Stomach (tissue), 9 donors: ENCODE data around the gene GGT7. TPM values are rescaled to one million over a fixed set of nuclear protein-coding genes. Genes with fewer than 3 reads are reported as not detected.

ENCODE experiments used
- DNase-seq, 2 donors: peaks; one replicate each; pipeline versions ENCODE4 v3.0.0 to v3.0.0-alpha.2; 2013 to 2019
- H3K27ac ChIP-seq, 5 donors: fragments of 200-600 bp in 4 of 5; sonication (generic) in 4 of 5; one replicate each; pipeline ENCODE4 v1.5.1; 2013 to 2019; ENCODE audit warnings: mild to moderate bottlenecking in 1 of 5, moderate library complexity in 1 of 5
- H3K27me3 ChIP-seq, 3 donors: fragments of 200-600 bp; sonication (generic); one replicate each; pipeline ENCODE4 v1.5.1; 2017 to 2019; ENCODE audit warnings: mixed run types in 1 of 3
- H3K36me3 ChIP-seq, 4 donors: fragments of 200-600 bp; sonication (generic); 1 replicate in 3 of 4; 2 replicates in 1 of 4; pipeline ENCODE4 v1.5.1; 2016 to 2019
- H3K4me1 ChIP-seq, 4 donors: fragments of 200-600 bp; sonication (generic); one replicate each; pipeline ENCODE4 v1.5.1; 2016 to 2019
- H3K4me3 ChIP-seq, 4 donors: fragments of 200-600 bp; sonication (generic) in 3 of 4; one replicate each; pipeline ENCODE4 v1.5.1; 2016 to 2019; ENCODE audit warnings: mild to moderate bottlenecking in 1 of 4
- H3K9me3 ChIP-seq, 4 donors: fragments of 200-600 bp; sonication (generic); one replicate each; pipeline ENCODE4 v1.5.1; 2016 to 2019
- CTCF ChIP-seq, 7 experiments: fragments of 450-650 bp in 4 of 7; fragments of 200-600 bp in 3 of 7; sonication (generic) in 3 of 7; IDR thresholded peaks; one replicate each; pipeline ENCODE4 v1.5.1; 2016 to 2019; ENCODE audit warnings: antibody characterized with exemption in 7 of 7, control low read depth in 2 of 7, mild to moderate bottlenecking in 1 of 7
- EP300 ChIP-seq: sonication (generic); formaldehyde crosslinking; IDR thresholded peaks from one replicate; pipeline ENCODE4 v1.6.1; 2017; ENCODE audit warnings: antibody characterized with exemption
- POLR2A ChIP-seq, 4 donors: fragments of 450-650 bp; IDR thresholded peaks; one replicate each; pipeline ENCODE4 v1.6.1; 2016; ENCODE audit warnings: antibody characterized with exemption in 4 of 4, control low read depth in 2 of 4, mild to moderate bottlenecking in 1 of 4, moderate library complexity in 1 of 4
- POLR2AphosphoS5 ChIP-seq, 3 donors: sonication (generic); formaldehyde crosslinking; IDR thresholded peaks; one replicate each; pipeline ENCODE4 v1.6.1; 2016; ENCODE audit warnings: antibody characterized with exemption in 3 of 3
- whole genome bisulfite sequencing, 5 donors: extraction: QIAGEN DNeasy Blood & Tissue Kit in 3 of 5; methylation state at CpG; one replicate each; pipeline versions ENCODE4 v1.1.5 to v1.1.7; 2013 to 2018; 5-methylcytosine and 5-hydroxymethylcytosine counted together
- intact Hi-C: fragments of 100-400 bp; cut with DNase I; formaldehyde crosslinking; loops from one replicate; pipeline ENCODE4 v1.15.1; 2023; ENCODE audit warnings: low total_unique reads
- polyA plus RNA-seq, 3 donors: library from polyadenylated mRNA; stranded (reverse); fragments of 200-250 nt; gene quantifications; one replicate each; pipeline ENCODE4 v1.2.3, GENCODE V29; 2013
- total RNA-seq, 5 donors: library from RNA; depleted of rRNA; stranded (reverse); fragments of >200 nt; gene quantifications; one replicate each; pipeline versions ENCODE4 v1.1.0 to v1.2.3, GENCODE V29; 2014 to 2016
- donor health status: healthy with polysubstance abuse.
- donor health status: Bipolar disorder and iron deficiency.
- donor health status: healthy.

Gene GGT7
- total and polyA plus RNA-seq, 8 donors = 4.1 to 29.0 (median 15.9) TPM

DNA sequence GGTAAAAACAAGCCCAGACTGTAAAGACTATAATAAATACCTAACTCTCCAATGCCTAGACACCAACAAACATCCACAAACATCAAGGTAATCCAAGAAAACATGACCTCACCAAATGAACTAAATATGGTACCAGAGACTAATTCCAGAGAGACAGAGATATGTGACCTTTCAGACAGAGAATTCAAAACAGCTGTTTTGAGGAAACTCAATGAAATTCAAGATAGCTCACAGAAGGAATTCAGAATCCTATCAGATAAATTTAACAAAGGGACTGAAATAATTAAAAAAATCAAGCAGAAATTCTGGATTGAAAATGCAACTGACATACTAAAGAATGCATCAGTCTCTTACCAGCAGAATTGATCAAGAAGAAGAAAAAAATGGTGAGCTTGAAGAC lies 73.8 kb downstream of the GGT7 start:
- H3K27me3 ChIP-seq = no peaks in the 10 kb centered on the region
- TF ChIP-seq CTCF (IDR thresholded peaks at IDR 0.05) (no peak), POLR2AphosphoS5 (IDR thresholded peaks at IDR 0.05) (no peak), POLR2A (IDR thresholded peaks at IDR 0.05) (no peak), EP300 (no peak)
- intact Hi-C loops = no loop called here
- peaks cover 0 to 5% (median 0%) of the 10 kb centered on the region in 4 donors for H3K9me3 ChIP-seq
- no peak overlapping the region for H3K27ac ChIP-seq
- no peak for DNase-seq
- H3K36me3 ChIP-seq = peaks cover 0 to 11% (median 5%) of the 10 kb centered on the region in 4 donors
- H3K4me3 ChIP-seq = no peak overlapping the region
- peaks cover 0 to 21% (median 9%) of the 10 kb centered on the region in 4 donors for H3K4me1 ChIP-seq

DNA sequence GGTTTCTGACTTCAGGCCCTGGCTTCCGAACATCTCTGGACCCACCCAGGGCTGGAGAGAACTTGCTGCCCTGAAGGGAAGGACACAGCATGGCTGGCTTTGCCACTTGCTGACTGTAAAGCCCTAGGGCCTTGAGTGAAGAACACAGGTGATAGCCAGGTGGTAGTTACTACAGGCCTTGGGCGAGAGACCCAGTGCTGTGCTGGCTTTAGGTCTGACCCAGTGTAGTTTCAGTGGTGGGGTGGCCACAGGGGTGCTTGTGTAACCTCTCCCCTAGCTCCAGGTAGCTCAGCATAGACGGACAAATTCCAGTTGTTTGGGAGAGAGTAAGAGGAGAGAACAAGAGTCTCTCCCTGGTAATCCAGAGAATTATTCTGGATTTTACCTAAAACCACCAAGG lies 74.3 kb downstream of the GGT7 start:
- WGBS, 5 donors = 50 to 79% (median 66%) methylated on average over 2 to 3 of the region's 3 CpGs
- H3K9me3 ChIP-seq = peaks cover 0 to 5% (median 0%) of the 10 kb centered on the region in 4 donors
- TF ChIP-seq POLR2AphosphoS5 (IDR thresholded peaks at IDR 0.05) (no peak), POLR2A (IDR thresholded peaks at IDR 0.05) (no peak), CTCF (IDR thresholded peaks at IDR 0.05) (no peak), EP300 (no peak)
- H3K27ac ChIP-seq = no peak overlapping the region
- DNase-seq = no peak
- peaks cover 0 to 21% (median 9%) of the 10 kb centered on the region in 4 donors for H3K4me1 ChIP-seq
- H3K36me3 ChIP-seq = peaks cover 0 to 10% (median 3%) of the 10 kb centered on the region in 4 donors
- no peak overlapping the region for H3K4me3 ChIP-seq
- intact Hi-C loops = no loop called here
- no peaks in the 10 kb centered on the region for H3K27me3 ChIP-seq

- Histone ChIP-seq H3K9me3 (peaks cover 0 to 5% (median 0%) of the 10 kb centered on the region in 4 donors), H3K4me3 (no peak overlapping the region), H3K36me3 (peaks cover 0 to 3% (median 0%) of the 10 kb centered on the region in 4 donors), H3K27ac (no peak overlapping the region), H3K27me3 (no peaks in the 10 kb centered on the region), H3K4me1 (peaks cover 0 to 21% (median 9%) of the 10 kb centered on the region in 4 donors)
- no peak for DNase-seq
- no peak for TF ChIP-seq EP300
- TF ChIP-seq POLR2A (IDR thresholded peaks at IDR 0.05) = no peak
- TF ChIP-seq CTCF (IDR thresholded peaks at IDR 0.05) = no peak
- intact Hi-C loops = no loop called here
- WGBS, 5 donors = 80 to 94% (median 85%) methylated on average over 8 of the region's 8 CpGs
These were observed 75.4 kb downstream of the GGT7 start for GRCh38 chr20:34797012-34797995.

Other genes starting within 250 kb of the GGT7 start
- gene PIGU, start 195.8 kb downstream of the GGT7 start, total RNA-seq = 10 to 100 TPM in 2 of 5 donors, 1 to 10 TPM in 2, under 1 TPM in 1; 0.45 to 15.6 (median 9.7) TPM
- 10 to 100 TPM in 2 of 3 donors, 1 to 10 TPM in 1; 7.0 to 21.3 (median 10.9) TPM for gene PIGU, start 195.8 kb downstream of the GGT7 start, polyA plus RNA-seq
- gene TP53INP2, start 168.5 kb downstream of the GGT7 start, total RNA-seq = 10 to 100 TPM in 4 of 5 donors, 1 to 10 TPM in 1; 8.4 to 63.1 (median 28.0) TPM
- gene TP53INP2, start 168.5 kb downstream of the GGT7 start, polyA plus RNA-seq = 10 to 100 TPM; 11.6 to 28.0 (median 25.0) TPM
- 10 to 100 TPM in 4 of 5 donors, 1 to 10 TPM in 1; 9.7 to 63.8 (median 29.2) TPM for gene NCOA6, start 47.2 kb downstream of the GGT7 start, total RNA-seq
- 10 to 100 TPM; 13.6 to 21.0 (median 15.2) TPM for gene NCOA6, start 47.2 kb downstream of the GGT7 start, polyA plus RNA-seq
- gene ACSS2, start 3.8 kb upstream of the GGT7 start, total RNA-seq = 1,000 to 10,000 TPM in 1 of 5 donors, 100 to 1,000 TPM in 3, 10 to 100 TPM in 1; 98.8 to 1,709 (median 162) TPM
- 100 to 1,000 TPM in 1 of 3 donors, 10 to 100 TPM in 2; 59.0 to 120 (median 68.5) TPM for gene ACSS2, start 3.8 kb upstream of the GGT7 start, polyA plus RNA-seq
- gene GSS, start 83.0 kb upstream of the GGT7 start, total RNA-seq = 100 to 1,000 TPM in 1 of 5 donors, 10 to 100 TPM in 4; 18.1 to 199 (median 54.6) TPM
- gene GSS, start 83.0 kb upstream of the GGT7 start, polyA plus RNA-seq = 10 to 100 TPM; 41.5 to 45.8 (median 41.6) TPM
- 1 to 10 TPM in 1 of 5 donors, under 1 TPM in 2, not detected in 2; 0.45 to 1.5 (median 0.58) TPM for gene MYH7B, start 83.0 kb upstream of the GGT7 start, total RNA-seq
- gene MYH7B, start 83.0 kb upstream of the GGT7 start, polyA plus RNA-seq = under 1 TPM; 0.15 to 0.68 (median 0.60) TPM
- 10 to 100 TPM; 26.3 to 89.0 (median 68.3) TPM for gene TRPC4AP, start 220.0 kb upstream of the GGT7 start, total RNA-seq
- gene TRPC4AP, start 220.0 kb upstream of the GGT7 start, polyA plus RNA-seq = 10 to 100 TPM; 26.2 to 37.4 (median 29.6) TPM